ENCODE measurements around the gene MCEMP1. TPM values are rescaled to one million over a fixed set of nuclear protein-coding genes. Genes with fewer than 3 reads are reported as not detected.

MCEMP1 gene
- total RNA-seq, 1 donor from 2014 or later: 9.1 TPM

- DNase-seq (ENCODE audit: low spot score): no peak
These were observed 15.7 kb downstream of the MCEMP1 start for GRCh38 chr19:7692417-7693088.

- DNase-seq (ENCODE audit: low spot score): no peak
These were observed 17.6 kb downstream of the MCEMP1 start for GRCh38 chr19:7694499-7694898.

- no peak for DNase-seq (ENCODE audit: low spot score)
These were observed 20.9 kb downstream of the MCEMP1 start for GRCh38 chr19:7697721-7698287.

- no peak for DNase-seq (ENCODE audit: low spot score)
These were observed 21.7 kb downstream of the MCEMP1 start for GRCh38 chr19:7698583-7698982.

GRCh38 chr19:7699003-7699402, 22.1 kb downstream of the MCEMP1 start:
- no peak for DNase-seq (ENCODE audit: low spot score)

- DNase-seq (ENCODE audit: low spot score): no peak
These were observed 22.8 kb downstream of the MCEMP1 start for GRCh38 chr19:7699417-7700401.

DNA sequence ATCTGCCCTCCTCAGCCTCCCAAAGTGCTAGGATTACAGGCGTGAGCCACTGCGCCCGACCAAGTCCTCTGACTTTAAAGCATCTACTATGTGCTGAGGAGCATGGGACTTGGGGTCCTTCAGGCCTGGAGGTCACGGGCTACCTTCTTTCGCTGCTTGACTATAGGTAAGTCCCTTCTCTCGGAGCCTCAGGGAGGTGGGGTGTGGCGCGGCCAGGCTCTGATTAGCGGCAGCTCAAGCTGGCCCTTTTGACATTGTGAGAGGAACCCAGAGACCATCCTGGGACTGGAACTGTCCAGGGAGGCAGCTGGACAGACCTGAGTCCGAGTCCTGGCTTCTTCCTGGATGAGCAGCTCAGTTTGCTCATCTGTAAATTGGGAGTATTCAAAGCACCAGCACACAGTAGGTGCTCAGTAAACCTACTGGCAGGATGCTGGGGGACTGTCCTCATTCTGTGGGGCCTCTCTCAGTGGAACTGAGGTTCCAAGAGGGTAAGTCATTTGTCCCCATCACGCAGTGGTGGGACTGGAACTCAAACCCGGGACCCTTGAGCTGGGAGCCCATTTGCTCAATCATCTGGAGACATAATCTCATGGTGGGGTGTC, 24.3 kb downstream of the MCEMP1 start:
- no peak for DNase-seq (ENCODE audit: low spot score)

- DNase-seq (ENCODE audit: low spot score): no peak
These were observed 25.0 kb downstream of the MCEMP1 start, which contains the start of gene FCER2 for GRCh38 chr19:7701654-7702457. Gene FCER2 (minus strand): TSS chr19:7702131. CDS start chr19:7699760, 2,371 bp downstream.

GRCh38 chr19:7703332-7703731, 26.4 kb downstream of the MCEMP1 start:
- no peak for DNase-seq (ENCODE audit: low spot score)

DNA sequence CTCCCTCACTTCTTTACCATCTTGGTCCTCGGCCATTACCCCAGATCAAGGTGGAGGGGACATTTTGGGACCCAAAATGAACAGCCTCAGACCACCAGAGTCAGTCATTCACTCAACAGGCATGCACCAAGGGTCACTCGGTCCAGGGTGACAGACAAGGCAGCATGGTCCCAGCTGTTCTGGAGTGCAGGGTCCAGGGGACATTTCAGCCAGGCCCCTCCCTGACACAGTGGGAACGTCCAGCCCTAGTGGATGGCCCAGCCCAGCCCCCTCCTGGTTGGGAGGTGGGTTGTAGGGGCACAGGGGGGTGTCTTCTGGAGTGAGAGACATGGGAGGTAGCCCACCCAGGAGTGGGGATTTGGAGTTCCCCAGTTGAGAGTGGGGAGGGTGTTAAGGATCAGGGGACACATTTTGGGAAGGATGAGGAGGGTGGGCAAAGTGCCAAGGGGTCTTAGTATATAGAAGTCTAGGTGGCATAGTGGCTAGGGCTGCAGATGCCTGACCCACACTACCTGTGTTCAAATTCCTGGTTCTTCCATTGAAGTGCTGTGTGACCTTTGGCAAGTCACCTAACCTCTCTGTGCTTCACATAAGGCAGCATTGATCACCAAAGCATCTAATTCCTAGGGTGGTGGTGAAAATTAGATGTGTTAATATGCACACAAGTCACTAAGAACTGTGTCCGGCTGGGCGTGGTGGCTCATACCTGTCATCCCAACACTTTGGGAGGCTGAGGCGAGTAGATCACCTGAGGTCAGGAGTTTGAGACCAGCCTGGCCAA, 27.6 kb downstream of the MCEMP1 start:
- DNase-seq (ENCODE audit: low spot score): no peak

DNA sequence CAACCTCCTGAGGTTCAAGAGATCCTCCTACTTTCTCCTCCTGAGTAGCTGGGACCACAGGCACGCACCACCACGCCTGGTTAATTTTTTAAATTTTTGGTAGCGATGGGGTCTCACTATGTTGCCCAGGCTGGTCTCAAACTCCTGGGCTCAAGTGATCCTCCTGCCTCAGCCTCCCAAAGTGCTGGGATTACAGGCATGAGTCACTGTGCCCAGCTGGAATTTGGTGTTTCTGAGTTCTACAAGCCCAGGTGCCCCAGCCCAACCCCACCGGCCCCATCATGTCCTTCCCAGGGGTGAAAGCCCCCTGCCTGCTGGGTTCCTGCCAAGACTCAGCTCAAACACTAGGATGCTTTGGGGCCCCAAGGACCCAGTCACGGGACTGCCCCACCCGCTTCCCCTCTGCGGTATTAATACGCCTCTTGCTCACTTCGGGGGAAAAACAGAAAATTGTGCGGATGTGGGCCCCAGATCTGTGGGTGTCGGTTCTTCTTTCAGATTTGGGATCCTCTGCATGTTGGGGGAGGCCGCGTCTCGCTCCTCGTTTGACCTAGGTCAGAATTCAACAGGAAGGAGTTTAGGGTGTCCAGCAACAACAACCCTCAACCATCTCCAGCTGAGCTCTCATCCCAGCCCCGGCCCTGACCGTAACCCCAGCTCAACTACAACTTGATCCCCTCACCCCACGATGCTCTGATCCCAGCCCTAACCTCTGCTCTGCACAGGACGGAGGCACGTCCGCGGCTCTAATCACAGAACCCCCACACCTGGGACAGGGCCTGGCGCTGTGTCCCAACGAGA, 28.7 kb downstream of the MCEMP1 start:
- DNase-seq (ENCODE audit: low spot score): no peak

GRCh38 chr19:7706188-7706954, 29.5 kb downstream of the MCEMP1 start:
- no peak for DNase-seq (ENCODE audit: low spot score)

- no peak for DNase-seq (ENCODE audit: low spot score)
These were observed 30.1 kb downstream of the MCEMP1 start for GRCh38 chr19:7706955-7707456.

- DNase-seq (ENCODE audit: low spot score): no peak
These were observed 33.1 kb downstream of the MCEMP1 start for GRCh38 chr19:7709932-7710460.

GRCh38 chr19:7710616-7711015, 33.7 kb downstream of the MCEMP1 start:
- no peak for DNase-seq (ENCODE audit: low spot score)

GRCh38 chr19:7715671-7716070, 38.8 kb downstream of the MCEMP1 start:
- DNase-seq (ENCODE audit: low spot score): no peak

DNA sequence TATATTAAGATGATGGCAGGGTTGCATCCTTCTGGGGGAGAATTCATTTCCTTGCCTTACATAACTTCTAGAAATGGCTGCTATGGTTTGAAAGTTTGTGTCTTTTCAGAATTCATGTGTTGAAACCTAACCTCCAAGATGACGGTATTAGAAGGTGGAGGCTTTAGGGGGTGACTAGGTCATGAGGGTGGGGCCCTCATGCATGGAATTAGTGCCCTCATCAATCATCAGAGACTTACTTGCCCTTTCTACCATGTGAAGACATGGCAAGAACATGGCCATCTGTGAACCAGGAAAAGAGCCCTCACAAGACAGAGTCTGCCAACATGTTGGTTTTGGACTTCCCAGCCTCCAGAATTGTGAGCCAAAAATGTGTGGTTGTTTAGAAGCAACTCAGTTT, 39.9 kb downstream of the MCEMP1 start:
- no peak for DNase-seq (ENCODE audit: low spot score)

DNA sequence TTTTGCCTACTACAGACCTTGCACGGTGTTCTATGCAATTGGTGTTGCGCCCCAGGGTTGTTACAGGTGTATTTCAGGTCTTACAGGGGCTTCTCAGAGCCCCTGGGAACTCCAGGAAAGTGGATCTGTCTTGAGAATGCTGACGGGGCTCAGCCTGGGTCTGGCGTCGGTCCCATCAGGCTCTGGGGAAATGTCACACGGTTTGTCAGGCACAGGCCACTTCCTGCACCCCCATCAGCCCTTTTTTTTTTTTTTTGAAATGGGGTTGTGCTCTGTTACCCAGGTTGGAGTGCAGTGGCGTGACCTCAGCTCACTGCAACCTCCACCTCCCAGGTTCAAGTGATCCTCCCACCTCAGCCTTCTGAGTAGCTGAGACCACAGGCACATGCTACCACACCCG, 41.8 kb downstream of the MCEMP1 start:
- no peak for DNase-seq (ENCODE audit: low spot score)
